Left ventricle myocardium inferior (tissue), 1 donor: ENCODE data around the gene CLDN7. TPM values are rescaled to one million over a fixed set of nuclear protein-coding genes. Genes with fewer than 3 reads are reported as not detected.

Experiments
- DNase-seq: peaks from one replicate; pipeline ENCODE4 v3.0.0-alpha.2; 2020
- H3K27ac ChIP-seq: fragments of 200-600 bp; replicated peaks from 2 replicates; pipeline ENCODE4 v1.8.0; 2021
- H3K27me3 ChIP-seq: fragments of 200-600 bp; 2 replicates; pipeline ENCODE4 v1.8.0; 2021; ENCODE audit warnings: low read depth
- H3K36me3 ChIP-seq: fragments of 200-600 bp; 2 replicates; pipeline ENCODE4 v1.8.0; 2021
- H3K4me1 ChIP-seq: fragments of 200-600 bp; 2 replicates; pipeline ENCODE4 v1.8.0; 2021
- H3K4me3 ChIP-seq: fragments of 200-600 bp; 2 replicates; pipeline ENCODE4 v1.8.0; 2021; ENCODE audit warnings: mild to moderate bottlenecking, moderate library complexity
- H3K9me3 ChIP-seq: fragments of 200-600 bp; replicated peaks from 2 replicates; pipeline ENCODE4 v1.8.0; 2021
- CTCF ChIP-seq: fragments of 200-600 bp; IDR thresholded peaks from 2 replicates; pipeline ENCODE4 v1.8.0; 2021; ENCODE audit warnings: antibody characterized with exemption, mild to moderate bottlenecking, borderline replicate concordance
- intact Hi-C: fragments of 100-400 bp; cut with micrococcal nuclease; formaldehyde crosslinking; loops from one replicate; pipeline ENCODE4 v1.11.0; 2022
- total RNA-seq: library from RNA; stranded (reverse); fragmentation: NEBNext Ultra II Directional; extraction: Animal tissue kit (Norgen Biotek cat#: 25700); gene quantifications from one replicate; pipeline ENCODE4 v1.2.1, GENCODE V29; 2021
- donor health status: DM: no; HTN: yes; CAD: no; lungs with severe emphysema.

Gene CLDN7
- total RNA-seq, 1 donor from 2014 or later = 1.6 TPM

- no peak for DNase-seq
- Histone ChIP-seq H3K9me3 (no peaks in the 10 kb centered on the region), H3K27me3 (no peaks in the 10 kb centered on the region), H3K36me3 (peaks cover 9% of the 10 kb centered on the region), H3K4me1 (peaks cover 84% of the 10 kb centered on the region), H3K4me3 (peak overlapping the region; percentile 81), H3K27ac (peak overlapping the region; percentile 98)
- no peak for TF ChIP-seq CTCF
- intact Hi-C loops = no loop called here
These were observed 45.8 kb downstream of the CLDN7 start for GRCh38 chr17:7216242-7217112.

DNA sequence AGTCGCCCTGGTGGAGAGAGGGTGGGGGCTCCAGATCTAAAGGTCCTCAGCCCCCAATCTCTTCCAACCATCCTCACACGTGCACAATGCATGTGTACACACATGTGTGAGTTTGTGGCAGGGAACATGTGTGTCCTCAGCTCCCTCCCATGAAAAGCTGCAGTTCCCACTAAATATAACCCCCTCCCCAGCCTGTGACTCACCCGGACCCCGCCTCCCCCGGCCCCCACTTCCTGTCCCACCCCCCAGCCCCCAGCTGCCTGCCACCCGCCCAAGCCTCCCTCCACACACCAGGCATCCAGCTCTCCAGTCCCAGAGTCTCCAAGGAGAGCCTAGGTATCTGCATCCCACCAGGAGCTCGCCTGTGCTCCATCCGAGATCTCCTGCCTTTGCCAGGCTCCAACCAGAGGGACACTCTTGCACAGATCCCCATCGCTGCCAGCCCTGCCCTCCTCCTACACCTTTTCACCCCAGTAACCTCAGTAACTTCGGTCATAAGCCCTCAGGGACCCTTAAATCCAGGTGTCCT is 46.6 kb downstream of the CLDN7 start:
- no peaks in the 10 kb centered on the region for H3K9me3 ChIP-seq
- no peak for DNase-seq
- H3K36me3 ChIP-seq = peaks cover 2% of the 10 kb centered on the region
- H3K27ac ChIP-seq = peak overlapping the region; percentile 75
- no peak for TF ChIP-seq CTCF
- peaks cover 80% of the 10 kb centered on the region for H3K4me1 ChIP-seq
- intact Hi-C loops = no loop called here
- peak overlapping the region; percentile 81 for H3K4me3 ChIP-seq
- no peaks in the 10 kb centered on the region for H3K27me3 ChIP-seq

GRCh38 chr17:7215136-7215638 is 47.1 kb downstream of the CLDN7 start:
- no peak for DNase-seq
- TF ChIP-seq CTCF = no peak
- no peaks in the 10 kb centered on the region for H3K36me3 ChIP-seq
- H3K4me1 ChIP-seq = peaks cover 75% of the 10 kb centered on the region
- no peaks in the 10 kb centered on the region for H3K27me3 ChIP-seq
- H3K27ac ChIP-seq = peak overlapping the region; percentile 75
- intact Hi-C loops = no loop called here
- no peaks in the 10 kb centered on the region for H3K9me3 ChIP-seq
- H3K4me3 ChIP-seq = peak overlapping the region; percentile 81

DNA sequence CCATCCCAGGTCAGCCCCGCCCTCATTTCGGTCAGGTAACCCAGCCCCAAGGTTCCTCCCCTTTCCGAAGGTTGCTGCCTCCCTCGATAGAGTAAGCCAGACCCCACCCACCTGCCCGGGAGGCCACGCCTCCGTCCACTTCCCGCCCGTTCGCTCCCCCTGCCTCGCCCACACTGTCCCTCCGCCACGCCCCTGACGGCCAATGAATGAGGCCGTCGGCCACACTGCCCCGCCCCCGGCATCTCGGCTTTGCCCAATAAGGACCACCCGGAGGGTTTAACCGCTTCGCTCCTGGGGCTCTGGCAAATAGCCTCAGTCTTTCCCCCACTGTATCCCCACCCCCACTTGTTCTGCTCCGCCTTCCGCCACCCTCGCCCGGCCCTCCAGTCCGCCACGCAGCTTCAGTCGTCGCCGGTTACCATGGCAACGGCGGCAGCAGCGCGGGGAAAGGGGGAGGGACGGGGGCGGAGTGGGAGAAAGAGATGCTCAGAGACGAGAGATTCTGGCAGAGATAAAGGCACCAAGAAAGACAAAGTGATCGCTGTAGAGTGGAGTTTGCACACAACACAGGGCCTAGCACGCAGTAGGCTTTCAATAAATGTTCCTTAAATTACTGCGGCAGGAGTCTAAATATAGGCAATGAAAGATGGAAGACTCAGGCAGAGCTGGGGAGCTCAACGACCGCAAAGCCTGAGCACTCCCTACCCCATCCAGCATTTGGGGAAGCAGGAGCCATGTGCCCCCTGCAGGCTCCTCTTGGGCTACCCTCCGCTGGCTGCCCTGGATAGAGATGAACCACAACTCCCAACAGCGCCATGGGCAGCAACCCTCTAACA is 47.8 kb downstream of the CLDN7 start:
- H3K27ac ChIP-seq = peak overlapping the region; percentile 75
- peak; percentile 62 for TF ChIP-seq CTCF
- H3K36me3 ChIP-seq = no peaks in the 10 kb centered on the region
- H3K4me3 ChIP-seq = peak overlapping the region; percentile 81
- H3K4me1 ChIP-seq = peaks cover 70% of the 10 kb centered on the region
- no peaks in the 10 kb centered on the region for H3K9me3 ChIP-seq
- intact Hi-C loops = no loop called here
- H3K27me3 ChIP-seq = no peaks in the 10 kb centered on the region
- DNase-seq = peak; percentile 99

DNA sequence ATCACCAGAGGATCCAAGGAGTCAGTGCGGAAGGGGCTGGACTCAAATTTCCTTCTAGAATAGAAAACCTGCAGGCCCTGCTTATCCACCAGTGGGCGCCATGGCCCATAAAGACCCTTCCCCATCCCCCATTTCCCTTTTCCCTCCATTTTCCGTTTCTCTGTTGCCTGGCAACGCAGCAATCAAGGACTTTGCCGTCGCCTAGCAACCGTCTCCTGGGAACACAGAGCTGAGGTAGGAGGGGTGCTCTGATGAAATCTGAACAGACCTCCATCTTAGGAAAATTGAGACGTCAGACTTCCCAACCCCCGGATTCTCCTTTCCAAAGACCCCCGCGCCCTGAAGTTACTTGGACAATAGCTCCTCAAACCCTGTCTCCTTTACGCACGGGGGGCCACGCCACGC is 48.4 kb downstream of the CLDN7 start:
- peak; percentile 52 for DNase-seq
- Histone ChIP-seq H3K27me3 (no peaks in the 10 kb centered on the region), H3K9me3 (no peaks in the 10 kb centered on the region), H3K4me3 (peak overlapping the region; percentile 81), H3K27ac (peak overlapping the region; percentile 75), H3K4me1 (peaks cover 64% of the 10 kb centered on the region), H3K36me3 (no peaks in the 10 kb centered on the region)
- TF ChIP-seq CTCF = peak; percentile 32
- intact Hi-C loops = no loop called here
